ENCODE results near the gene METTL2B. TPM values are rescaled to one million over a fixed set of nuclear protein-coding genes. Genes with fewer than 3 reads are reported as not detected.
A peak's percentile ranks its signal among the peaks of the same experiment; 100 is the strongest.
"Not testable (repeated sequence)": the region's sequence is repeated elsewhere in the genome, so short reads cannot be mapped to it uniquely, and the experiment has no call there.

METTL2B gene
- total RNA-seq, 1 donor from 2014 or later = 36.9 TPM

DNA sequence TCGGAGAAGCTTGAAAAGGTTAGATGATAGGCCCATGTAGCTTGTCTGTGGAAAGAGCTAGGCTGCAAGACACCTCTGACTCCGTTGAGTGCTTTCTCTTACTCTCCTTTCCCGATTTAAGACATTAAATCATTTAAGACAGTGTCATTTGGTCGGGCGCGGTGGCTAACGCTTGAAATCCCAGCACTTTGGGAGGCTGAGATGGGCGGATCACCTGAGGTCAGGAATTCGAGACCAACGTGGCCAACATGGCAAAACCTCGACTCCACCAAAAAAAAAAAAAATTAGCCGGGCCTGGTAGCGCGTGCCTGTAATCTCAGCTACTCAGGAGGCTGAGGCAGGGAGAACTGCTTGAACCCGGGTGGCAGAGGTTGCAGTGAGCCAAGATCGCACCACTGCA is 52.6 kb downstream of the METTL2B start:
- H3K9me3 Mint-ChIP-seq (ENCODE audit: low read depth); H3K27ac Mint-ChIP-seq; H3K36me3 Mint-ChIP-seq (ENCODE audit: insufficient read depth); DNase-seq (ENCODE audit: low spot score, unreplicated experiment); H3K4me3 Mint-ChIP-seq (ENCODE audit: low read depth); H3K27me3 Mint-ChIP-seq: not testable (repeated sequence)
- peaks cover 23% of the 10 kb centered on the region for H3K4me1 Mint-ChIP-seq (ENCODE audit: low read depth)

DNA sequence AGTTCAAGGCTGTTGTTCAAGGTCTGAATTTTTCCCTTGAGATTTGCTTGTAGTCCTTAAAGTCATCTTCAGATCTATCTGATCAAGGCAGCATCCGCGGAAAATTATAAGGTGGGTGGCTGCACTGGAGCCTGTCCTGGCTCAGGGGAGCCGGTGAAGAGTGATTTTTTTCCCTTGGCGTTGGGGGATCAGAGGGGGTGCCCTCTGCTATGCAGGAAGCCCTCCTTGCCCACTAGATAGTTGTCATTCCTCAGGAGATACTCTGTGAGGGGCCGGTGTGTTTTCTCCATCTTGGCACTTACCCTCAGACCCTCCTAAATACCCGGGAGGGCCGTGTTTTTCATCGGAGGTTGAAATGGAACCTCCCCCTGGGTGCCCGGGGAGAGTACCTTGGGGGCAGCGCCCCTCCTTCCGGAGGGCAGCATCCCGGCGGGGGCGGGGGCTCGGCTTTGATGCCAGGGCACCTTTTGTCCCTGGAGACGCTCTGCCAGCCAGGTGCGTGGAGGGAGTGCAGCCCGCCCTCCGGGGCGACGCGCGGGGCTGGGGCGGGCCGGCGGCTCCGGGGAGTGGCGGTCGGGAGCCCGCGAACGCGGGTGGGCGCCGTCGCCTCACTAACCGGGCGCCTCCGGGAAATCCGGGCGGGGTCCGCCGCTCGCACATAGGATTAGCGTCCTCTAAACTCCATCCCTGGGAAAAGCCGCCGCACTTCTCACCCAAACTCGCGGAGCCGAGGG is 53.7 kb downstream of the METTL2B start:
- not testable (repeated sequence) for H3K36me3 Mint-ChIP-seq (ENCODE audit: insufficient read depth); H3K27me3 Mint-ChIP-seq; H3K9me3 Mint-ChIP-seq (ENCODE audit: low read depth); DNase-seq (ENCODE audit: low spot score, unreplicated experiment)
- Mint-ChIP-seq H3K27ac (peak overlapping the region; percentile 95), H3K4me3 (ENCODE audit: low read depth) (peak overlapping the region; percentile 83), H3K4me1 (ENCODE audit: low read depth) (peaks cover 23% of the 10 kb centered on the region)

DNA sequence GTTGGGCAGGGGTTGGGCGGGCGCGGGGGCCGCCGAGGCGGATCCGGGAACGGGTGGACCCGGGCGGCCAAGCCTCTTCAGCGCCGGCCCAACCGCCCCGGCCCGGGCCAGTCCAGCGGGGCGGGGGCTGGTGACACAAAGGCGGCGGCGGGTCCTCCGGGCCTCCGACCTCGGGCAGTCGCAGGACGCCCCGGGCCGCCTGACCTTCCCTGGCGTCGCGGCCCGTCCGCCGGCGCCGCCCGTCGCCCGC is 54.2 kb downstream of the METTL2B start:
- Mint-ChIP-seq H3K27me3 (no peaks in the 10 kb centered on the region), H3K4me3 (ENCODE audit: low read depth) (no peak overlapping the region), H3K27ac (no peak overlapping the region), H3K4me1 (ENCODE audit: low read depth) (peaks cover 20% of the 10 kb centered on the region), H3K9me3 (ENCODE audit: low read depth) (no peaks in the 10 kb centered on the region), H3K36me3 (ENCODE audit: insufficient read depth) (peaks cover 10% of the 10 kb centered on the region)
- TF ChIP-seq, protein P1, sequence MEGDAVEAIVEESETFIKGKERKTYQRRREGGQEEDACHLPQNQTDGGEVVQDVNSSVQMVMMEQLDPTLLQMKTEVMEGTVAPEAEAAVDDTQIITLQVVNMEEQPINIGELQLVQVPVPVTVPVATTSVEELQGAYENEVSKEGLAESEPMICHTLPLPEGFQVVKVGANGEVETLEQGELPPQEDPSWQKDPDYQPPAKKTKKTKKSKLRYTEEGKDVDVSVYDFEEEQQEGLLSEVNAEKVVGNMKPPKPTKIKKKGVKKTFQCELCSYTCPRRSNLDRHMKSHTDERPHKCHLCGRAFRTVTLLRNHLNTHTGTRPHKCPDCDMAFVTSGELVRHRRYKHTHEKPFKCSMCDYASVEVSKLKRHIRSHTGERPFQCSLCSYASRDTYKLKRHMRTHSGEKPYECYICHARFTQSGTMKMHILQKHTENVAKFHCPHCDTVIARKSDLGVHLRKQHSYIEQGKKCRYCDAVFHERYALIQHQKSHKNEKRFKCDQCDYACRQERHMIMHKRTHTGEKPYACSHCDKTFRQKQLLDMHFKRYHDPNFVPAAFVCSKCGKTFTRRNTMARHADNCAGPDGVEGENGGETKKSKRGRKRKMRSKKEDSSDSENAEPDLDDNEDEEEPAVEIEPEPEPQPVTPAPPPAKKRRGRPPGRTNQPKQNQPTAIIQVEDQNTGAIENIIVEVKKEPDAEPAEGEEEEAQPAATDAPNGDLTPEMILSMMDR (IDR thresholded peaks at IDR 0.05; ENCODE audit: unreplicated experiment) = no peak
- DNase-seq (ENCODE audit: low spot score, unreplicated experiment) = peak; percentile 74

DNA sequence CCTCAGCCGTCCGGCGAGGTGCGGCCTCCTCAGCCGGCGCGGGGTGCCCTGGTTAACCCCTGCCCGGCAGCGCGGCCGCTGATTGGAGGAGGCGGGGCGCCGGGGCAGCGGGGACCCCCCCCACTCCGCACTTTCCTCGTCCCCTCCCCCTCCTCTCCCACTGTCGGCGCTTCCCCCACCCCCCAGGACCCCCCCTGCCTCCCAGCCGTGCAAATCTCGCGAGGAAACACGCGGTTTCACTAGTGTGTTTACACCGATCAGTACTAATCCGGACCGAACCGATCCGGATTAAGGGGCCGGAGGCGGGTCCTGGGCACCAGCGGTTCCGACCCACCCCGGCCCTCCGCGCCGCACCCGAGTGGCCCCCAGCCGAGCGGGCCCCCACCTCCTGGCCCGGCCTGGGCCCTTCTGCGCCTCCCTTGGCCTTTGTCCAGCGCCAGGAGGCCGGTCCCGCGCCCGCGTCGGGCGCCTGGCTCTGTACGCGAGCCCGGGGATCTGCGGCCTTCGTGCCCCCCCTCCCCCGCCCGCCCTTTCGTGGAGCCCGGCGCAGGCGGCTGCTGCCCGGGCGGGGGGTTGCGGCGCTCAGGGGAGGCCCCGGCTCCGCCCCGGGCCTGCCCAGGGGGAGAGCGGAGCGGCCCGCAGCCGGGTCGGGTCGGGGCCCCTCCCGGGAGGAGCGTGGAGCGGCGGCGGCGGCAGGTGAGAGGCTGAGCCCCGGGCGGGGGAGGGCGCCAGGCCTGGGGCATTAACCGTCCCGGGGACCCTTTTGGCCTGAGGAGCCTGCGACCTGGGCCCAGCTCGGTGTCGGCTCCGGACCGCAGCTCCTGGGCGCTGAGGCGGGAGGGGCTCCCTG is 54.8 kb downstream of the METTL2B start:
- not testable (repeated sequence) for H3K27me3 Mint-ChIP-seq; H3K9me3 Mint-ChIP-seq (ENCODE audit: low read depth)
- DNase-seq (ENCODE audit: low spot score, unreplicated experiment) = peak; percentile 58
- Mint-ChIP-seq H3K36me3 (ENCODE audit: insufficient read depth) (peaks cover 10% of the 10 kb centered on the region), H3K4me3 (ENCODE audit: low read depth) (peak overlapping the region; percentile 89), H3K4me1 (ENCODE audit: low read depth) (peaks cover 19% of the 10 kb centered on the region), H3K27ac (peak overlapping the region; percentile 82)

DNA sequence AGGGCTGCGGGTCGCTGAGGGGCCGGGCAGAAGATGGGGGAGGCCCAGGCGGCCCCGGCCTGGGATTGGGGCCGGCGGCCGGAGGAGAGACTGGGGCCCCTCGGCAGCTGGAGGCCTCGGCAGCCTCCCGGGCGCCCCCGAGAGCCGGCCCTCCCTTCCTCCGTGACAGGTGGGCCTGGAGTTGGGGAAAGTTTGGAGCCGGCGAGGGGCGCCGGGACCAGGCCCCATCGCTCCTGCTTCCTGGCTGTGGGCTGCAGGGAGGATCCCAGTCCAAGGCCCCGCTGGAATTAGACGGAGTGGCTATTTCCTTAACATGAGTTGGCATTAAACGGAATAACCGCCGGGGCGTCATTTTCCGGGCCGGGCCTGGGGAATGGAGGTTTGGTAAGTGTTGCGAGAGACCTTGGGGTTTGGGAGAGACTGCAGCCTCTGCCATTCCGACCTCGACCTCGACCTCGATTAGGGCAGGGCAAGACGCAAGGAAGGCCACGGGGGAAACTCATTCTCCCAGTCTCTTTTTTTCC is 55.5 kb downstream of the METTL2B start:
- not testable (repeated sequence) for H3K9me3 Mint-ChIP-seq (ENCODE audit: low read depth); H3K27me3 Mint-ChIP-seq
- Mint-ChIP-seq H3K4me1 (ENCODE audit: low read depth) (peaks cover 19% of the 10 kb centered on the region), H3K27ac (peak overlapping the region; percentile 97), H3K4me3 (ENCODE audit: low read depth) (peak overlapping the region; percentile 89), H3K36me3 (ENCODE audit: insufficient read depth) (peaks cover 10% of the 10 kb centered on the region)
- DNase-seq (ENCODE audit: low spot score, unreplicated experiment) = peak; percentile 18

DNA sequence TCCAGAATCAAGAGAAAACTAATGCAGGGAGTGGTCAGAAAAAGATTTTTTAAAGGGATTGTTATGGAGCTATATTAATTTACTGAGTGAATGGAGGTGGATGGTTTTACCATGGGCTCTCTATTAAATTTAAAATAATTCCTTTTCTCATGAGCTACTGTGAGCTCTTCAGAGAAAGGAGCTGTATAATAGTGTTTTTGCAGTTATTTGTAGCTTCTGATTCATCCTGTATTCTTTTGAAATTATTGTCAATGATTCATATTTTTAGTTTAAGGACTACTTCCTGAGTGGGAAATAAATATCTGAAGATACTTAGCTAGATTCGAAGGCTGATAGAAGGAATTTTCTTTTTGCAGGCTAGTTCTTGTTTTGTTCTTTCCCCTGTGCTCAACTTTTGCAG is 56.4 kb downstream of the METTL2B start:
- H3K27ac Mint-ChIP-seq = peak overlapping the region; percentile 97
- peak overlapping the region; percentile 89 for H3K4me3 Mint-ChIP-seq (ENCODE audit: low read depth)
- not testable (repeated sequence) for DNase-seq (ENCODE audit: low spot score, unreplicated experiment); H3K9me3 Mint-ChIP-seq (ENCODE audit: low read depth); H3K27me3 Mint-ChIP-seq
- H3K4me1 Mint-ChIP-seq (ENCODE audit: low read depth) = peaks cover 19% of the 10 kb centered on the region
- peaks cover 11% of the 10 kb centered on the region for H3K36me3 Mint-ChIP-seq (ENCODE audit: insufficient read depth)

DNA sequence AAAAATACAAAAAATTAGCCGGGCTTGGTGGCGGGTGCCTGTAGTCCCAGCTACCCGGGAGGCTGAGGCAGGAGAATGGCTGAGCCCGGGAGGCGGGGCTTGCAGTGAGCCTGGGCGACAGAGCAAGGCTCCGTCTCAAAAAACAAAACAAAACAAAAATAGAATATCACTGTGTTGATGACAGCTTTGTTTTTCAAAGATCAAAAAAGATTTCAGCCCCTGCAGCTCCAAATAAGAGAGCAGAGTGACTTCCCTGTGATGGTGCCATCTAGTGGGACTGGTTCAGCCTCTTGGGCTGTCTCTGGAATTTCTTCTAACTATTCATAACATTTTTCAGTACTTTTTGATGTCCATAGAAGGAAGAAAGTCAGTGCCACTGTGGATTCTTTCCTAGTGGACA is 60.9 kb downstream of the METTL2B start:
- H3K9me3 Mint-ChIP-seq (ENCODE audit: low read depth); DNase-seq (ENCODE audit: low spot score, unreplicated experiment); H3K27ac Mint-ChIP-seq; H3K27me3 Mint-ChIP-seq; H3K4me3 Mint-ChIP-seq (ENCODE audit: low read depth): not testable (repeated sequence)
- Mint-ChIP-seq H3K36me3 (ENCODE audit: insufficient read depth) (peaks cover 17% of the 10 kb centered on the region), H3K4me1 (ENCODE audit: low read depth) (peaks cover 14% of the 10 kb centered on the region)
- TF ChIP-seq, protein P1 (IDR thresholded peaks at IDR 0.05; ENCODE audit: unreplicated experiment) = peak; percentile 45

DNA sequence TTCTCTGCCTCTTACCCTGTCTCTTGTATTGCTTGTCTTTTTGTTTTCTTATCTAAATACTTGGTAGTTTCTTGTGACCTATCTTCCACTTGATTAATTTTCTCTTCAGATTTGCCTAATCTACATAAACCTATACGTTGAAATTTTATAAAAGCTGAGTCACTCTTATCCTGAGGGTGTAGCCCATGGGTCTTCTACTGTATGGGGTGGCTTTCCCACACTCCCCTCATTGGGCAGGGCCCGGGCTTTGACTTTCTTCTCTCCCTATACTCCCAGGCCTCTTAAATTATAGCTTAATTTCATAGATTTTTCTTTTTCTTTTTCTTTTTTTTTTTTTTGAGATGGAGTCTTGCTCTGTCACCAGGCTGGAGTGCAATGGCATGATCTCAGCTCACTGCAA is 66.0 kb downstream of the METTL2B start:
- H3K4me1 Mint-ChIP-seq (ENCODE audit: low read depth); H3K4me3 Mint-ChIP-seq (ENCODE audit: low read depth); DNase-seq (ENCODE audit: low spot score, unreplicated experiment); H3K27me3 Mint-ChIP-seq; H3K27ac Mint-ChIP-seq; H3K9me3 Mint-ChIP-seq (ENCODE audit: low read depth): not testable (repeated sequence)
- peaks cover 23% of the 10 kb centered on the region for H3K36me3 Mint-ChIP-seq (ENCODE audit: insufficient read depth)

DNA sequence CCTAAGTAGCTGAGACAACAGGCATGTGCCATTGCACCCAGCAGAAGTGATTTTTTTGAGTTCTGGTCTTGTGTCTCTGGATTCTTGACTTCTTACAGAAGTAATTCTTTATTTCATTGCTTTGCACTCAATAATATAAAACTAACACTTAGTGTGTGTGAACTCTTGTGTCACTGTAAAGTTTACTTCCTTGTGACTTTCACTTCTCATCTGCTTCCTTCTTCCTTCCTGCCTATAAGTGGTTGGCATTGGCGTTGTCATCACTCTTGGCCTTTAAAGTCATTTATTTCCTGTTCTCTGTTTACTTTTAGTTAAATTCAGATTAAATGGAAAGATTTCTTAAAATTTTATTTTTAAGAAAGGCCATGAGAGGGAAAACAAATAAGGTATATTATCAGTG is 66.8 kb downstream of the METTL2B start:
- peaks cover 22% of the 10 kb centered on the region for H3K36me3 Mint-ChIP-seq (ENCODE audit: insufficient read depth)
- not testable (repeated sequence) for H3K27ac Mint-ChIP-seq; DNase-seq (ENCODE audit: low spot score, unreplicated experiment); H3K4me1 Mint-ChIP-seq (ENCODE audit: low read depth); H3K4me3 Mint-ChIP-seq (ENCODE audit: low read depth); H3K9me3 Mint-ChIP-seq (ENCODE audit: low read depth); H3K27me3 Mint-ChIP-seq

DNA sequence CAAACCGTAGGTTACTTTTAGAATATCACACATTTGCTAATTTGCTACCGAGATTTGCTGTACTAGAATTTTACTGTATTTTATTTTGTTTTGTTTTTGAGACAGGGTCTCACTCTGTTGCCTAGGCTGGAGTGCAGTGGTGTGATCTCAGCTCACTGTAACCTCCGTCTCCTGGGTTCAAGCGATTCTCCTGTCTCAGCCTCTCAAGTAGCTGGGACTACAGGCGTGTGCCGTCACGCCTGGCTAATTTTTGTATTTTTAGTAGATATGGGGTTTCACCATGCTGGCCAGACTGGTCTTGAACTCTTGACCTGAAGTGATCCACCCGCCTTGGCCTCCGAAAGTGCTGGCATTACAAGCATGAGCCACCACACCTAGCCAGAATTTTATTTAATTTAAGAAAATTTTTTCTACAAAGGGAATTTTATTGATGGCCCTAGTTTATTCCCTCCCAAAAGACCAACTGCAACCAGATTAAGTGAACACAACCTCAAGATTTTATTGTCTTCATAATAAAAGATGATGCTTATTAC is 69.8 kb downstream of the METTL2B start:
- H3K4me1 Mint-ChIP-seq (ENCODE audit: low read depth); H3K27ac Mint-ChIP-seq; H3K9me3 Mint-ChIP-seq (ENCODE audit: low read depth): not testable (repeated sequence)

More for the DNA sequence above, 69.8 kb downstream of the METTL2B start:
- peaks cover 18% of the 10 kb centered on the region for H3K36me3 Mint-ChIP-seq (ENCODE audit: insufficient read depth)
- not testable (repeated sequence) for H3K27me3 Mint-ChIP-seq; DNase-seq (ENCODE audit: low spot score, unreplicated experiment); H3K4me3 Mint-ChIP-seq (ENCODE audit: low read depth)
